Measurements from ENCODE around the gene LDLRAP1.

- TF ChIP-seq CTCF (IDR thresholded peaks at IDR 0.05; ENCODE audit: low read depth, low read length): peak; percentile 24; the same call in 1 of the 2 replicates
- no peak for TF ChIP-seq EZH2phosphoT487 (IDR thresholded peaks at IDR 0.05; ENCODE audit: low read depth)
These were observed 65.2 kb downstream of the LDLRAP1 start for GRCh38 chr1:25608488-25609178.

All from OCI-LY3 (cell line).